Vagina (tissue), 2 donors: Measurements from ENCODE around the gene PALLD.

Experiments
- POLR2AphosphoS5 ChIP-seq, 2 donors: sonication (generic); formaldehyde crosslinking; IDR thresholded peaks; one replicate each; pipeline ENCODE4 v1.9.0; 2017; ENCODE audit warnings: antibody characterized with exemption in 2 of 2, mild to moderate bottlenecking in 2 of 2, low read depth in 1 of 2; ENCODE audit not compliant: insufficient read depth in 1 of 2
- TF ChIP-seq, protein P1 (sequence below), 3 experiments: fragments of 450-650 bp in 2 of 3; fragments of 200-600 bp in 1 of 3; sonication (generic) in 1 of 3; IDR thresholded peaks; one replicate each; pipeline ENCODE4 v1.5.1; 2017 to 2019; ENCODE audit warnings: antibody characterized with exemption in 3 of 3, mild to moderate bottlenecking in 2 of 3, moderate library complexity in 2 of 3

GRCh38 chr4:168564023-168564422, 67.2 kb downstream of the PALLD start:
- TF ChIP-seq POLR2AphosphoS5 (IDR thresholded peaks at IDR 0.05; ENCODE audit: insufficient read depth in 1 of 2, low read depth in 1 of 2): no peak
- TF ChIP-seq, protein P1, sequence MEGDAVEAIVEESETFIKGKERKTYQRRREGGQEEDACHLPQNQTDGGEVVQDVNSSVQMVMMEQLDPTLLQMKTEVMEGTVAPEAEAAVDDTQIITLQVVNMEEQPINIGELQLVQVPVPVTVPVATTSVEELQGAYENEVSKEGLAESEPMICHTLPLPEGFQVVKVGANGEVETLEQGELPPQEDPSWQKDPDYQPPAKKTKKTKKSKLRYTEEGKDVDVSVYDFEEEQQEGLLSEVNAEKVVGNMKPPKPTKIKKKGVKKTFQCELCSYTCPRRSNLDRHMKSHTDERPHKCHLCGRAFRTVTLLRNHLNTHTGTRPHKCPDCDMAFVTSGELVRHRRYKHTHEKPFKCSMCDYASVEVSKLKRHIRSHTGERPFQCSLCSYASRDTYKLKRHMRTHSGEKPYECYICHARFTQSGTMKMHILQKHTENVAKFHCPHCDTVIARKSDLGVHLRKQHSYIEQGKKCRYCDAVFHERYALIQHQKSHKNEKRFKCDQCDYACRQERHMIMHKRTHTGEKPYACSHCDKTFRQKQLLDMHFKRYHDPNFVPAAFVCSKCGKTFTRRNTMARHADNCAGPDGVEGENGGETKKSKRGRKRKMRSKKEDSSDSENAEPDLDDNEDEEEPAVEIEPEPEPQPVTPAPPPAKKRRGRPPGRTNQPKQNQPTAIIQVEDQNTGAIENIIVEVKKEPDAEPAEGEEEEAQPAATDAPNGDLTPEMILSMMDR (IDR thresholded peaks at IDR 0.05): no peak
